Activated T-cell treated with anti-CD3 and anti-CD28 coated beads, Interleukin-2, amount 50 U/mL, for 24 hours (primary cell): ENCODE data around the gene DSN1.
"Not testable (repeated sequence)": the region's sequence is repeated elsewhere in the genome, so short reads cannot be mapped to it uniquely, and the experiment has no call there.

Experiments
- DNase-seq: peaks from one replicate; pipeline ENCODE4 v3.0.0-alpha.2; 2020
- H3K27ac Mint-ChIP-seq: 2 replicates; pipeline ENCODE4 v1.8.0; 2020; ENCODE audit warnings: mild to moderate bottlenecking, mixed read lengths
- H3K27me3 Mint-ChIP-seq: 2 replicates; pipeline ENCODE4 v1.8.0; 2020; ENCODE audit warnings: mixed read lengths
- H3K36me3 Mint-ChIP-seq: 2 replicates; pipeline ENCODE4 v1.8.0; 2020; ENCODE audit warnings: low read depth, mixed read lengths
- H3K4me1 Mint-ChIP-seq: 2 replicates; pipeline ENCODE4 v1.8.0; 2020; ENCODE audit warnings: low read depth, mixed read lengths
- H3K4me3 Mint-ChIP-seq: 2 replicates; pipeline ENCODE4 v1.8.0; 2020; ENCODE audit warnings: mild to moderate bottlenecking, moderate library complexity, mixed read lengths
- H3K9me3 Mint-ChIP-seq: 2 replicates; pipeline ENCODE4 v1.8.0; 2020; ENCODE audit warnings: mixed read lengths

The DSN1 gene

GRCh38 chr20:36805396-36805795, 31.8 kb upstream of the DSN1 start:
- Mint-ChIP-seq H3K4me3 (no peak overlapping the region), H3K36me3 (no peaks in the 10 kb centered on the region), H3K4me1 (no peaks in the 10 kb centered on the region), H3K9me3 (no peaks in the 10 kb centered on the region), H3K27me3 (no peaks in the 10 kb centered on the region), H3K27ac (no peak overlapping the region)
- DNase-seq, result no peak

DNA sequence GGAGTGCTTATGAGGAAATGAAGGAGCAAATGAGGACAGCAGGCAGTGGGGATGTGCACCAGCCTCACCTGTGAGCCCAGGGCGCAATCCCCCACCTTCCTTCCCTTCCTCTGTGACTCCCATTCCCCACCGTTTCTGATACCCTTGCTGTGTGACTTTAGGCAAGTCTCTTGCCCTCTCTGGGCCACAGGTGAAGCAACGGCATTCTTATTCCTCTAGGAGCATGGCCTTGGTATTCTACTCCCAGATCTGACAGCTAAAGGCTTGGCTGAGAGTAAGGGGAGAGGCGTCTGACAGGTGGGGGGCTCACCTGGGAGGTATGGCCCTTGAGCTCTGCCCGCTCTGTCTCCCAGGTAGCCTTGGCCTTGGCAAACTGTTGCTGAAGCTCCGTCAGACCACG, 30.9 kb upstream of the DSN1 start:
- no peaks in the 10 kb centered on the region for H3K9me3 Mint-ChIP-seq
- no peaks in the 10 kb centered on the region for H3K27me3 Mint-ChIP-seq
- no peak for DNase-seq
- H3K27ac Mint-ChIP-seq, result no peak overlapping the region
- no peaks in the 10 kb centered on the region for H3K36me3 Mint-ChIP-seq
- H3K4me3 Mint-ChIP-seq, result no peak overlapping the region
- no peaks in the 10 kb centered on the region for H3K4me1 Mint-ChIP-seq

GRCh38 chr20:36802326-36803222, 29.0 kb upstream of the DSN1 start:
- Mint-ChIP-seq H3K9me3 (no peaks in the 10 kb centered on the region), H3K27me3 (no peaks in the 10 kb centered on the region), H3K27ac (no peak overlapping the region), H3K36me3 (no peaks in the 10 kb centered on the region), H3K4me3 (no peak overlapping the region), H3K4me1 (no peaks in the 10 kb centered on the region)
- no peak for DNase-seq

GRCh38 chr20:36800410-36800809, 26.8 kb upstream of the DSN1 start:
- Mint-ChIP-seq H3K27ac (no peak overlapping the region), H3K36me3 (no peaks in the 10 kb centered on the region), H3K4me3 (no peak overlapping the region), H3K4me1 (no peaks in the 10 kb centered on the region), H3K27me3 (no peaks in the 10 kb centered on the region), H3K9me3 (no peaks in the 10 kb centered on the region)
- no peak for DNase-seq

GRCh38 chr20:36799313-36799712, 25.8 kb upstream of the DSN1 start:
- H3K27ac Mint-ChIP-seq, DNase-seq: not testable (repeated sequence)

GRCh38 chr20:36796875-36797274, 23.3 kb upstream of the DSN1 start:
- Mint-ChIP-seq H3K4me3 (no peak overlapping the region), H3K36me3 (no peaks in the 10 kb centered on the region), H3K4me1 (no peaks in the 10 kb centered on the region)

More at GRCh38 chr20:36799313-36799712, 25.8 kb upstream of the DSN1 start:
- H3K9me3 Mint-ChIP-seq, H3K4me3 Mint-ChIP-seq, H3K36me3 Mint-ChIP-seq, H3K27me3 Mint-ChIP-seq, H3K4me1 Mint-ChIP-seq: not testable (repeated sequence)

DNA sequence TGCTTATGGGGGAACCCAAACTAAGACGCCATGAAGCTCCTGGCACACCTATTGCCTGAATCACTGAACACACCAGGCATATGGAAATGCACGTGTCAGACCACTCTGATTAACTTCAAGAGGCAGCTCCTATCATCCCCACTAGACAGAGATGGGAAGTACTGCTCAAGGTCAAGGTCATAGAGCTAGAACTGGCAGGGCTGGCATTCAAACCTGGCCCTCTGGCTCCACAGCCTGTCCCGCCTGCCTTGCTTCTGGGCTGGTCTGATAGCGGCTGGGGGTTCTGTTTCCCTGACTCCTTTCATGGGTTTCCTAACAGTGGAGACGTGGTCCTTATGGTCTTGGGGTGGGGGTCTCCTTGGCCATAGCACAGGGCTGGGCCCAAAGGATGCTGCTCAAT, 22.6 kb upstream of the DSN1 start:
- no peak overlapping the region for H3K27ac Mint-ChIP-seq
- no peaks in the 10 kb centered on the region for H3K27me3 Mint-ChIP-seq
- no peaks in the 10 kb centered on the region for H3K36me3 Mint-ChIP-seq
- H3K9me3 Mint-ChIP-seq, result no peaks in the 10 kb centered on the region
- H3K4me3 Mint-ChIP-seq, result no peak overlapping the region
- no peak for DNase-seq
- H3K4me1 Mint-ChIP-seq, result no peaks in the 10 kb centered on the region

More at GRCh38 chr20:36796875-36797274, 23.3 kb upstream of the DSN1 start:
- H3K9me3 Mint-ChIP-seq, result no peaks in the 10 kb centered on the region
- H3K27me3 Mint-ChIP-seq, result no peaks in the 10 kb centered on the region
- no peak overlapping the region for H3K27ac Mint-ChIP-seq
- DNase-seq, result no peak

- Mint-ChIP-seq H3K4me3 (no peak overlapping the region), H3K27ac (no peak overlapping the region), H3K27me3 (no peaks in the 10 kb centered on the region), H3K36me3 (no peaks in the 10 kb centered on the region), H3K4me1 (no peaks in the 10 kb centered on the region), H3K9me3 (no peaks in the 10 kb centered on the region)
- DNase-seq, result no peak
These were observed 22.1 kb upstream of the DSN1 start for GRCh38 chr20:36795691-36796090.

GRCh38 chr20:36794116-36794474, 20.5 kb upstream of the DSN1 start:
- H3K27me3 Mint-ChIP-seq, result no peaks in the 10 kb centered on the region
- no peak overlapping the region for H3K27ac Mint-ChIP-seq
- no peaks in the 10 kb centered on the region for H3K4me1 Mint-ChIP-seq
- H3K9me3 Mint-ChIP-seq, result no peaks in the 10 kb centered on the region
- H3K36me3 Mint-ChIP-seq, result no peaks in the 10 kb centered on the region
- DNase-seq, result no peak
- no peak overlapping the region for H3K4me3 Mint-ChIP-seq

GRCh38 chr20:36793294-36794115, 19.9 kb upstream of the DSN1 start:
- H3K27ac Mint-ChIP-seq, result no peak overlapping the region
- H3K36me3 Mint-ChIP-seq, result no peaks in the 10 kb centered on the region

DNA sequence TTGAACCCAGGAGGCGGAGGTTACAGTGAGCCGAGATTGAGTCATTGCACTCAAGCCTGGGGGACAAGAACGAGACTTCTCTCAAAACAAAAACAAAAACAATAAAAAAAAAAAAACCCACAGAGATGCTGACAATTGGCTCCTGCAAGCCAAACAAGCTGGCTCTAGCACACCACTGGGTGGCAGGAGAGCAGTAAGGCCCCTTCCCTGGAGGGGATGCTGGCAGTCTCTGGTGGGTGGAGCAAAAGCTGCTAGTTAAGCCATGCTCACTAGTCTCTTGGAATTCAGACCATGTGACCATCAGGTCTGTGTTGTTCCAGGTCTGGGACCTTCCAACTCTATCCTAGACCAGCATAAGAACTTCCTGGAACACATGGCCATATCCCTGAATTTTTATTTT, 18.9 kb upstream of the DSN1 start:
- no peak for DNase-seq
- Mint-ChIP-seq H3K4me3 (no peak overlapping the region), H3K36me3 (no peaks in the 10 kb centered on the region), H3K27me3 (no peaks in the 10 kb centered on the region), H3K27ac (no peak overlapping the region), H3K4me1 (no peaks in the 10 kb centered on the region), H3K9me3 (no peaks in the 10 kb centered on the region)

More at GRCh38 chr20:36793294-36794115, 19.9 kb upstream of the DSN1 start:
- H3K27me3 Mint-ChIP-seq, result no peaks in the 10 kb centered on the region
- no peaks in the 10 kb centered on the region for H3K9me3 Mint-ChIP-seq
- DNase-seq, result no peak
- no peaks in the 10 kb centered on the region for H3K4me1 Mint-ChIP-seq
- H3K4me3 Mint-ChIP-seq, result no peak overlapping the region

DNA sequence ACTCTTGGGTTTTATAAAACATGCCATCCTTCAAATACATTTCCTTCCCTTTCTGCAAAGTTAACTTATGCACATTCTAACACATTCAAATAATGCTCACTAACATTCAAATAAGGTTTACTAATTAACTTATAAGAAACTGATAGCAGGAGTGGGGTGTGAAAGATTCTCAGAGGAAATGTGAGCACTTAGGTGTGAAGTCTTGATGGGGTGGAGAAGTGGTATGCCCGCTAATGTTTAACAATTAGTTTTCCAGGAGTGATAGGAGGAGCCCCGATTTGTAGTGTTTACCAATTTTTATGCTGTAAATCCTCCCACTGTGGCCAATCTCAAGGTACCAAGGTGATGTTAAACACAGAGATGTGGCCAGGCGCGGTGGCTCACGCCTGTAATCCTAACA, 18.3 kb upstream of the DSN1 start:
- no peak overlapping the region for H3K4me3 Mint-ChIP-seq

DNA sequence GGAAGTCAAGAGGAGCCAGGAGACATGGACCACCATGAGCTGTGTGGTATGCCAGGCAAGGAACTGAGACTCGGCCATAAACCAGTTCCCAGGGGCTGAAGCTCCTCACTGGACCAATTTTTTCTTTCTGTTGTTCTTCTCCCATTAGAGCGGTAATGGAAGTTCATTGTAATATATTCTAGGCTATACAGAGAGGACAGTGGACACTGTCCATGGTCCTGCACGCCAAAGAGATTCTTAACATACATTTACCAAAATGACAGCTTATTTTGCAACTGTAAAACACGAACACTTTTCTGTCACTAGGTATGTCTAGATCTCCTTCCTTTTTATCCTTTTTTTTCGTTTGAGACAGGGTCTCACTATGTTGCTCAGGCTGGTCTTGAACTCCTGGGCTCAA, 13.1 kb upstream of the DSN1 start:
- Mint-ChIP-seq H3K4me3 (no peak overlapping the region), H3K27ac (no peak overlapping the region), H3K36me3 (no peaks in the 10 kb centered on the region), H3K4me1 (no peaks in the 10 kb centered on the region), H3K9me3 (no peaks in the 10 kb centered on the region), H3K27me3 (no peaks in the 10 kb centered on the region)
- no peak for DNase-seq

More for the DNA sequence above, 18.3 kb upstream of the DSN1 start:
- H3K9me3 Mint-ChIP-seq, result no peaks in the 10 kb centered on the region
- no peaks in the 10 kb centered on the region for H3K27me3 Mint-ChIP-seq
- no peaks in the 10 kb centered on the region for H3K36me3 Mint-ChIP-seq
- no peak for DNase-seq
- H3K27ac Mint-ChIP-seq, result no peak overlapping the region
- no peaks in the 10 kb centered on the region for H3K4me1 Mint-ChIP-seq

- no peaks in the 10 kb centered on the region for H3K36me3 Mint-ChIP-seq
- no peaks in the 10 kb centered on the region for H3K9me3 Mint-ChIP-seq
- DNase-seq, result no peak
- H3K4me1 Mint-ChIP-seq, result no peaks in the 10 kb centered on the region
- no peak overlapping the region for H3K4me3 Mint-ChIP-seq
- no peak overlapping the region for H3K27ac Mint-ChIP-seq
- H3K27me3 Mint-ChIP-seq, result no peaks in the 10 kb centered on the region
These were observed 12.7 kb upstream of the DSN1 start for GRCh38 chr20:36786246-36786645.

GRCh38 chr20:36785308-36785707, 11.7 kb upstream of the DSN1 start:
- no peak for DNase-seq
- no peaks in the 10 kb centered on the region for H3K9me3 Mint-ChIP-seq
- no peaks in the 10 kb centered on the region for H3K36me3 Mint-ChIP-seq
- H3K27ac Mint-ChIP-seq, result no peak overlapping the region
- H3K4me3 Mint-ChIP-seq, result no peak overlapping the region
- no peaks in the 10 kb centered on the region for H3K27me3 Mint-ChIP-seq
- no peaks in the 10 kb centered on the region for H3K4me1 Mint-ChIP-seq
